GM12891 (cell line): ENCODE results near the gene LIPH. TPM values are rescaled to one million over a fixed set of nuclear protein-coding genes. Genes with fewer than 3 reads are reported as not detected.
"Not testable (repeated sequence)": the region's sequence is repeated elsewhere in the genome, so short reads cannot be mapped to it uniquely, and the experiment has no call there.

Experiments used
- DNase-seq: peaks from one replicate; pipeline ENCODE4 v3.0.0; 2011; ENCODE audit warnings: low spot score; ENCODE audit not compliant: insufficient read length
- FAIRE-seq: peaks from 2 replicates; lab custom pipeline; 2011; peaks lifted over from hg19 to GRCh38; lab: Jason Lieb, UNC
- PAX5 ChIP-seq: IDR thresholded peaks from 2 replicates; pipeline ENCODE4 v1.6.1; 2011; ENCODE audit warnings: low read length, moderate library complexity, mild to moderate bottlenecking; ENCODE audit not compliant: insufficient read depth, severe bottlenecking
- POLR2A ChIP-seq: IDR thresholded peaks from 2 replicates; pipeline ENCODE4 v1.6.1; 2011; ENCODE audit warnings: low read depth, low read length, control low read depth
- POLR2AphosphoS5 ChIP-seq: IDR thresholded peaks from 2 replicates; pipeline ENCODE4 v1.6.1; 2011; ENCODE audit warnings: low read depth, low read length, control low read depth
- POU2F2 ChIP-seq: IDR thresholded peaks from 2 replicates; pipeline ENCODE4 v1.6.1; 2011; ENCODE audit warnings: low read depth, mild to moderate bottlenecking, control low read depth, low read length, moderate library complexity
- SPI1 ChIP-seq: IDR thresholded peaks from 2 replicates; pipeline ENCODE4 v1.6.1; 2011; ENCODE audit warnings: low read depth, low read length, control low read depth
- TAF1 ChIP-seq: IDR thresholded peaks from 2 replicates; pipeline ENCODE4 v1.6.1; 2011; ENCODE audit warnings: low read depth, low read length, control low read depth
- polyA plus RNA-seq: library from polyadenylated mRNA; unstranded; fragments of >200 nt; gene quantifications from one replicate; pipeline ENCODE4 v1.2.1, GENCODE V29; 2012; ENCODE audit warnings: low read depth, missing spikeins, inconsistent platforms; ENCODE audit not compliant: missing spikeins

The LIPH gene
- polyA plus RNA-seq: 1.1 TPM

DNA sequence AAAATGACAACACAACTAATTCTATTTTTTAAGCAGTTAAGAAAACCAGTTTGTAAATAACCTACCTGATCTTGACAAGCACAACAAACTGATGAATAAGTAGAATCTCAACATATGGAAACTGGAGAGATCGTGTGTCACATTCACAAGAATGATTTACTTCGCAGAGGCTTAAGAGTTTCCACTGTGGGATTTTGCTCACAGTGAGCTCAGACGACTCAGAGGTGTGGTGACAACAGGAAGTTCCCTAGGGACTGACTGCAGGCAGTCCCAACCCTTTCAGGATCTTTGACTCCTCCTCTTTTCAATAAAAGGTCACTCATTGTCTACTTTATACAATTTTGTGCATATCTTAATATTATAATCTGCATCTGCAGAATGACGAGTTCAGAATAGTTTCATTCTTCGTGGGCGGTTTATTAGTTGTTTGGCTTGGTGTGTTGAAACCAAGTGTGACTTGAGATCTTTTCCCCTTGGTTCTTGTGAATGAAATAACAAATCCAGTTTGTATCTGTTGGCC lies at the start of gene LIPH:
LIPH (minus strand) TSS at position 231 of the 520 bp plus-strand sequence; CDS start at position 114, 117 bp downstream.
- FAIRE-seq (peak; percentile 43), DNase-seq (no peak)
- no peak for TF ChIP-seq POLR2A

DNA sequence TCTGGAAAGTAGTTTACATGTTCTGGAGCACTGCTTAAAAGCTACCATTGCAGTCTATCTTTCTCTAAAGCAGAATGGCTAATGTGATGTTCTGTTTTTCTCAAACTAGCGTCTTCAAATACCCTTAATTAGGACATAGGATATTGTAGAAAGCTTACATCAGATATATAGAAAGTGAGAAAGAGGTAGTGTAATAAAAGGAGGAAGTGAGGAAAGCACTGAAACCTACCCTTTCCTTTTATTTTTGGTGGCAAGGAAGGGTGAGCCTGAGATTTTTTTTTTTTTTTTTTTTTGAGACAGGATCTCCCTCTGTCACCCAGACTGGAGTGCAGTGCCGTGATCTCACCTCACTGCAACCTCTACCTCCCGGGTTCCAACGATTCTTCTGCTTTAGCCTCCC lies 43.1 kb upstream of the LIPH start:
- DNase-seq (no peak), FAIRE-seq (no peak)

DNA sequence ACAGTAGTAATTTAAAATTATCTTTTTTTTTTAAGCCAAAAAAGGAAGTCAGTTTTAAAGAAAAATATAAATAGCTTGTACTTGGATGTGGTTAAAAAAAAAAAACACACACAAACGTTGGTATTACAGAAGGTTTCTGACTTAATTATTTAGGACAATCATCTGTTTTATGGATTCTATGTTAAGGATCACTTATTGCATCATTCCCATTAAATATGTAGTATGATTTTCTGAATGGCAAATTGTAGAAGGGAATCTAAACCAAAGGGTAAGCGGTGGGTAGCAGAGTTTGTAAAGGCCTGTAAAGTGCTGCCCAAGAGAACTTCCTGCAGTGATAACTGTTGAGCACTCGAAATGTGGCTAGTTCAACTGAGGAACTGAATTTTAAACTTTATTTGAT lies 41.7 kb upstream of the LIPH start:
- DNase-seq (no peak), FAIRE-seq (no peak)
- no peak for TF ChIP-seq POLR2A
- TF ChIP-seq SPI1: no peak

More for the DNA sequence above, 43.1 kb upstream of the LIPH start:
- TF ChIP-seq PAX5 (no peak), SPI1 (peak; percentile 89), TAF1 (no peak)

DNA sequence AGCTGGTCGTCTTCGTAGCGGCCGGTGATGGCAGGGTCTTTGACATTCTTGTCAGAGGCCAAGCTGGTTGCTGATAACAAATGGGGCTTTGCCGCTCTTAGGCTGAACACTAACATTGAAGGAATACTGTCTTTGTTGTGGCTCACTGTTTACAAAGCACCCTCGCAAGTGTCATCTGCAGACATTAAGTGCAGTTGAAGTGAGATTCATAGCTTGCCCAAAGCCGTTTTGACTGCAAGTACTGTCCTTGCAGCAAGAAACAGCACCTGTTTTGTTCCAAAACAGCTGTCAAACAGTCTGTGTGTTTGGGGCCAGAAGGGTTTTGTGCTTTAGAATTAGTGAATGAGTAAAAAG lies 34.3 kb upstream of the LIPH start:
- DNase-seq (no peak), FAIRE-seq (no peak)
- TF ChIP-seq POLR2AphosphoS5: no peak
- TF ChIP-seq TAF1: no peak
- no peak for TF ChIP-seq POLR2A
- TF ChIP-seq PAX5: no peak
- no peak for TF ChIP-seq POU2F2
- TF ChIP-seq SPI1: no peak

DNA sequence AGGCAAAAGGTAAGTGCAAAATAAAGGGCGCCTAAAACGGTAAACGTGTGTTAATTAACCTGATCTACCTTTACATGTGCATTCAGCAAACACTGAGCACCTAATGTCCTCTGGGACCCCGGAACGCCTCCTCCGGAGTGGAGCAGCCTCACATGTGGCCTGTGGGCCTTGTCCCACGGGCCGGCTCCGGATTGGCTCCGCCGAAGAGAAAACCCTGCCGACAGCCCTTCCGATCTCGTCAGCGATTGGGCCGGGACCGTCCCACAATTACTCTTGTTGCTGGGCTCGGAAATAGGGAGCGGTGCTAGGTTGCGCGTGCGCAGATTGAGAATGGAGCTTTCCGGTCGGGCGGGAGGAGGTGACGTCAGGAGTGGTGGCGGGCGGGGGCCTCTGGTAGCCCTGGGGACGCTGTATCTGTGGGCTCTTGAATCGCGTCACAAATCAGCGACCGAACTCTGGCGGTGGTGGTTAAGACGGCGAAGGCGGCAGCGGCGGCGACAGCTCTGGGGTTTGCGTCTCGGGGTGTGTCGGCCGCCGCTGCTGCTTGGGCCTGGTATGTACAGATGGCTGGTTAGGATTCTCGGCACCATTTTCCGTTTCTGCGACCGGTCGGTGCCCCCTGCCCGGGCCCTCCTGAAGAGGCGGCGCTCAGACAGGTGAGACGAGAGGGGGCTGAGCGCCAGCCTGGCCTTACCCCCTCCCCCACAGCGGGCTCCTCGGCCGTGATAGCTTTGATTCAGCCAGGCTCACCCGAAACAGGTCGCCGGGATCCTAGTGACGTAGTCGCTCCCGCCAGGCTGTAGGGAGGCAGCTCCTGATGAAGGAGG lies 33.7 kb upstream of the LIPH start, which contains the start of gene SENP2:
SENP2 (plus strand) TSS at position 437 of the 827 bp plus-strand sequence; CDS start at position 556, 119 bp downstream.
- FAIRE-seq (peak; percentile 99), DNase-seq (peak; percentile 84)
- TF ChIP-seq SPI1: no peak
- TF ChIP-seq PAX5: no peak
- TF ChIP-seq POU2F2: peak; percentile 45; the same call in 1 of the 2 replicates
- peak; percentile 54 for TF ChIP-seq TAF1
- peak; percentile 83 for TF ChIP-seq POLR2AphosphoS5
- peak; percentile 84 for TF ChIP-seq POLR2A

DNA sequence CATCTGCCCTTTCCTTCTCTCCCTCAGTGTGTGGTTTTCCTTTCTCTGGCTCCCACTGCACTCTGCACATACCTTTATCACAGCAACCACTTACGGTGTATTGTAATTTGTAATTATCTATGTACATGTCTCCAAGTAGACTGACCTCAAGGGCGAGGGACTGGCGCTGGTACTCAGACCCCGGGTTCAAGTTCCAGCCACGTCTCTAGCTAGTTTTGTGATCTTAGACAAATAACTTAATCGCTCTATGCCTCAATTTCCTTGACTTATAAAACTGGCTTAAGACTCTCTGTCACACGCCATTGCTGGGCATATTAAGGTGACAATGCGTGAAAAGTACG lies 33.1 kb upstream of the LIPH start:
- DNase-seq: no peak
- FAIRE-seq: no peak
- no peak for TF ChIP-seq PAX5
- no peak for TF ChIP-seq SPI1
- no peak for TF ChIP-seq POLR2AphosphoS5
- no peak for TF ChIP-seq POLR2A
- no peak for TF ChIP-seq POU2F2
- no peak for TF ChIP-seq TAF1

DNA sequence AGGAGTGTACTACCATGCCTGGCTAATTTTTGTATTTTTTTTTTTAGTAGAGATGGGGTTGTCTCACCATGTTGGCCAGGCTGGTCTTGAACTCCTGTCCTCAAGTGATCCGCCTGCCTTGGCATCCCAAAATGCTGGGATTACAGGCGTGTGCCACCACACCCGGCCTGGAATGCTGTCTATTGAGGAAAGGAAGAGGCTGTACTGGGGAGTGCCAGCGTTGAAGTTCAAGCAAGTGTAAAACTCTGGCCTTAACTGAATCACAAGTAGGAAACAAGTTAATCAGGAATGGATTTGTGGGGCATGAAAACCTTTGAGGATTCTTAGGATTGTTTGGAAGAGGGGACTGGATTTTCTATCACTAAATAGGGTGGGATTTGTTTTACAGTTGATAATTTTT lies 32.3 kb upstream of the LIPH start:
- FAIRE-seq: no peak
- DNase-seq: no peak
- no peak for TF ChIP-seq POU2F2
- TF ChIP-seq PAX5: no peak
- no peak for TF ChIP-seq SPI1
- no peak for TF ChIP-seq POLR2AphosphoS5
- no peak for TF ChIP-seq POLR2A
- no peak for TF ChIP-seq TAF1

DNA sequence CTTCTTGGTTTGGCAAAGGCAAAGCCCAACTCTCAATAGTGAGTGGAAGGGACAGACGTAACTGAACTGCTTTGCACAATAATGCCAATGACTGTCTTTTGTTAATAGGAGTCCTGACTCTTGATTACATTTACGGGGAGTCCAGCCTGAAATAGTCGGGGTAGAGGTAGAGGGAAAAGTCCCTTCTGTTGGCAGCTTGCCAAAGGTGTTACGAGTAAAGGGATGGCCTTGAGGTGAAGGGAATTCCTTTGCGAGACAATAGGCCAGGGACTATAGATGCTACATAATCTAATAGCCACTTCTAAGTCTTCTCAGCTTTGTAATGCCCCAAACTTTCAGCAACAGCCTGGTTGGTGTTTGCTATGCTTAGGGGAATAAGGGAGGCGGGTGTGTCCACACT lies 31.5 kb upstream of the LIPH start:
- DNase-seq (no peak), FAIRE-seq (no peak)
- TF ChIP-seq POU2F2 (no peak), TAF1 (no peak), POLR2AphosphoS5 (no peak)

DNA sequence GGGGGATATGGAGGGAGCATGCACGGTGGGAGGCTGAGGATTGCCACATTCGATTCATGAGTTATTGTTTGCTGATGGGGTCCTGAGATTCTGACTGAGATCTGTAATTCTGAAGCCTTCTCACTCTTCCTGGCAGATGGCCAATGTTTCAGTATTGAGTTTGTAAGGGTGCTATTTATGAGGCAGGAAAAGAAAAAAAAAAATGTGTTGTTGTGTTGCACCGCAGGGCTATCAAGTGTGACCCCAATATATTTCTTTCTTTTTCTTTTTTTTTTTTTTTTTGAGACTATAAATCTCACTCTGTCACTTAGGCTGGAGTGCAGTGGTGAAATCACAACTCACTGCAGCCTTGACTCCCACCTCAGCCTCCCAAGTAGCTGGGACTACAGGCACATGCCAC lies 30.5 kb upstream of the LIPH start:
- DNase-seq (peak; percentile 33), FAIRE-seq (peak; percentile 79)
- TF ChIP-seq POU2F2 (no peak), POLR2AphosphoS5 (no peak), POLR2A (no peak), SPI1 (no peak), PAX5 (no peak), TAF1 (no peak)

DNA sequence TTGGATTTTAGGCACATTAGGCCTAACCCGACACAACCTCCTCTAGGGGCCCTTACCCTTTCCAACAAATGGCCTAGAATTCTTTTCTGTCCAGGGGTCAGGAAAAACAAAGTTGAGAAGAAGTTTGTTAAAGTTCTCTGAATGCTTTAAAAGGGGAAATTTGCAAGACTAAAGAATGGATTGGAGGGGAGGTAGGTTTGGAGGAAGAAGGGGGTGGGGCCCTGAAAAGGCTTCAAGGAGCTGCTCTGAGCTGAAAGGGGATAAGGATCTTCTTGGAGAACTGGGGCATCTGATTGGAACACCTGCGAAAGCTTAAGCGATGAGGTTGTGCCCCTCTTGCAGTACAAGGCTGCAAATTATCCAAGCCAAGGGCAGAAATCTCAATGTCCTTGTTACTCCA lies 29.8 kb upstream of the LIPH start:
- TF ChIP-seq POLR2A: no peak
- no peak for TF ChIP-seq TAF1
- TF ChIP-seq POLR2AphosphoS5: no peak
- no peak for TF ChIP-seq PAX5
- no peak for TF ChIP-seq POU2F2
- TF ChIP-seq SPI1: no peak
- no peak for DNase-seq
- FAIRE-seq: no peak

DNA sequence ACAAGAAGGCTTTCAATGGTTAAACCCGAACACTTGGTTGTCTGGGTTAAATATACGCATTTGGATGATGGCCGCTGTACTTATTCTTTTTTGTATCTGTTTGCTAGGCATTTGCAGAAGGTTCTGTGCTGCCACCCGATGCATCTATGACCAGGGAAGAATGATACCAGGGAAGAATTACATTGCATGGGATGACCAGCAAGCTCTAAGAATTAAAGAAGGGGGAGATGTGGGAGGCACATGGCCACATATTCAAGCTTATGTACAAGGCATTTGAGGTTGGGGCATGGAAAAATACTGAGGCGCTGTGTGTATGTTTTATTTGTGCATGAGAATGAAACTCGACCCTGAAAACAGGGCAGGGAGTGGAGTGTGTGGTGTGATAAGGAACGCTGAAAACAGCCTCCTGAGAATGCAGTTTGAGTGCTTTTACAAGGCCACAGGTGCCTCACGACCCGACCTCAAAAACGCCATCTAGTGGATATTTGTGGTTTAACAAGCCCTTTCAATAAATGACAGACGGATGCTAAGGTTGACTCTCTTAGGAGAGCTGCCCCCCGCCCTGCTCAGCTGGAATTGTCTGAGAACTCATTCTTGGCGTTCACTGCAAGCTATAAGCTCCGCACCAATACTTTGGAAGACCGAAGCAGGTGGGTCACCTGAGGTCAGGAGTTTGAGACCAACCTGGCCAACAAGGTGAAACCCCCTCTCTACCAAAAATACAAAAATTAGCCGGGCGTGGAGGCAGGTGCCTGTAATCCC lies 22.9 kb upstream of the LIPH start:
- peak; percentile 91 for FAIRE-seq
- DNase-seq: not testable (repeated sequence)
